ENCODE measurements around the gene PLEK.
A peak's percentile ranks its signal among the peaks of the same experiment; 100 is the strongest.

PLEK gene

DNA sequence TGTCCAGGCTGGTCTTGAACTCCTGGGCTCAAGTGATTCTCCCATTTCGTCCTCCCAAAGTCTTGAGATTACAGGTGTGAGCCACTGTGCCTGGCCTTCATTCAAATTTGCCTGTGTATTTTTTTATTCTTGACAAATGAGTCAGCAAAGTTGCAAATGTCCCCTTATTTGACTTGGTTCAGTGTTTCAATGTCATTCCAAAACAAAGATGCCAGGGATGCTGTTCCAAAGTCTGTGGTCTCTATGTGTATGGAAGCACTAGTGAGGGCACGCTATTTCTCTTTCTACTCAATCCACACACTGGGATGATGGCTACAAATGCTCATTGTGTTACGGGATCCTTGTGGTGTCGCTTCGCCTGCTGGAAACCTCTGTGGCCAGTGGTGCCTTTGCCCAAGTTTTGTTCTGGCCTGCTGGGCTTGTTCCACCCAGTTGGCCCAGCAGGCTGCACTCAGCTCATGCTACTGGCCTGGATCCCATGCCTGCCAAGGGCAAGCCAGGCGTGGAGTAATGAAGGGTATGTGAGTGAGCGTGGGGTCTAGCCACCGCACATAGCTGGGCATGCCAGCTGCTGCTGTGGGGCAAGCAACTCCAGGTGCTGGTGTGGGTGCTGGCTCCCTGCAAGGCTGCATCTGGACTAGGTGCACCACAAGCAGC, 66.4 kb downstream of the PLEK start:
- Histone ChIP-seq H3K79me2 (ENCODE audit: control insufficient read depth, low read length) (no peaks in the 10 kb centered on the region), H3K27ac (ENCODE audit: low read depth, low read length) (no peak overlapping the region), H3F3A (ENCODE audit: control insufficient read depth, insufficient read depth) (no peaks in the 10 kb centered on the region; the same call in 1 of the 2 replicates), H3K27me3 (ENCODE audit: control insufficient read depth, low read length) (no peaks in the 10 kb centered on the region), H3K9me2 (replicated peaks; ENCODE audit: control insufficient read depth, low read length) (no peaks in the 10 kb centered on the region), H3K4me2 (ENCODE audit: low read length) (no peak overlapping the region), H4K20me1 (ENCODE audit: control insufficient read depth, insufficient read depth, low read depth, low read length) (no peaks in the 10 kb centered on the region), H3K4me3 (ENCODE audit: low read length) (no peak overlapping the region), H3K4me1 (ENCODE audit: control insufficient read depth, low read length) (peaks cover 42% of the 10 kb centered on the region), H3K9me3 (ENCODE audit: control insufficient read depth, insufficient read depth, low read length) (peaks cover 11% of the 10 kb centered on the region; the same call in 1 of the 2 replicates), H3K36me3 (ENCODE audit: control insufficient read depth, low read length) (no peaks in the 10 kb centered on the region)
- no peak for TF ChIP-seq EZH2phosphoT487 (IDR thresholded peaks at IDR 0.05; ENCODE audit: borderline replicate concordance, low read length)
- TF ChIP-seq, protein P1, sequence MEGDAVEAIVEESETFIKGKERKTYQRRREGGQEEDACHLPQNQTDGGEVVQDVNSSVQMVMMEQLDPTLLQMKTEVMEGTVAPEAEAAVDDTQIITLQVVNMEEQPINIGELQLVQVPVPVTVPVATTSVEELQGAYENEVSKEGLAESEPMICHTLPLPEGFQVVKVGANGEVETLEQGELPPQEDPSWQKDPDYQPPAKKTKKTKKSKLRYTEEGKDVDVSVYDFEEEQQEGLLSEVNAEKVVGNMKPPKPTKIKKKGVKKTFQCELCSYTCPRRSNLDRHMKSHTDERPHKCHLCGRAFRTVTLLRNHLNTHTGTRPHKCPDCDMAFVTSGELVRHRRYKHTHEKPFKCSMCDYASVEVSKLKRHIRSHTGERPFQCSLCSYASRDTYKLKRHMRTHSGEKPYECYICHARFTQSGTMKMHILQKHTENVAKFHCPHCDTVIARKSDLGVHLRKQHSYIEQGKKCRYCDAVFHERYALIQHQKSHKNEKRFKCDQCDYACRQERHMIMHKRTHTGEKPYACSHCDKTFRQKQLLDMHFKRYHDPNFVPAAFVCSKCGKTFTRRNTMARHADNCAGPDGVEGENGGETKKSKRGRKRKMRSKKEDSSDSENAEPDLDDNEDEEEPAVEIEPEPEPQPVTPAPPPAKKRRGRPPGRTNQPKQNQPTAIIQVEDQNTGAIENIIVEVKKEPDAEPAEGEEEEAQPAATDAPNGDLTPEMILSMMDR (IDR thresholded peaks at IDR 0.05; ENCODE audit: low read depth, low read length, poor library complexity, severe bottlenecking) = no peak

DNA sequence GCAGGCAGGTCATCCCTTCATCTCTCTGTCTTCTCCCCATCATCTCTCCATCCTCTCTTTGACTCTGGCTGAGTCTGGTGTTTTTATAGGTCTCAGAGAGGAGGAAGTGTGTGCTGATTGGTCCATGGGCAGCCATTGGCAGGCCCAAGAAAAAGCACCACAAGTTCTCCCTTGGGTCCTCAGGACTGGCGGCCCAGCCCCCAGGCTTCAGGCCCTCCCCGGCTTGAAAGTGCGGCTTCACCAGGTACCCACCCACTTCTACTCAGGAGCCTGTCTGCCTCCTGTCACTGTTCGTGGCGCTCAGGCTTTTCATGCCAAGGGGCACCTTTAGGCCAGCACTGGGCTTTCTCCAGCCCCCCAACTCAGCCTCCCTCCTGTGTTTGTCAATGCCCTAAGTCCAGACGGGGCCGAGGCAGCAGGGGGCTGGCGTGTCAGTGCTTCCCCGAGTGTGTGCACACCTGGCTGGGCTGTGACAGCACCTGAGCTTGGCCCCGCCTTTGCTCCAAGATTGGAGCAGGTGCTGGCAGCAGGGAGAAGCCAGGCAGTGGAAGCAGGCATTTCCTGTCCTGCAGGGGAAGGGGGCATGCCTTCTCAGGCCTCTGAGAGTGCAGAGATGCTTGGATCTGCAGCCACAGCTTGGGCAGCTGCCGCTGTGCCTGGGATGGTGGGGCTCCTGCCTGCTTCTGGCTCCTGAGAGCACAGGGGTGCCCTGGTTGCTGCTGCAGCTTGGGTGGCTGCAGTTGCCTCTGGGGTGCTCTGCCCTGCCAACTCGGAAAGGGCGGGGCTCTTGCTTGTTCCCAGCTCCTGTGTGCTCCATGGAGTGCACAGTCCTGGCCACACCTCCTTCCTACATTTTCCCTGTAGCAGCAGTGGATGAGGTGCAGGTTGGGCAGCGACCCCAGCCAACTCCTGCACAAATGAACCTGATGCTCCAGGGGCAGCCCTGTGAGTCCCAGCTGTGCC, 67.9 kb downstream of the PLEK start:
- H3K27me3 ChIP-seq (ENCODE audit: control insufficient read depth, low read length) = no peaks in the 10 kb centered on the region
- H3K4me1 ChIP-seq (ENCODE audit: control insufficient read depth, low read length) = peaks cover 41% of the 10 kb centered on the region
- H3K36me3 ChIP-seq (ENCODE audit: control insufficient read depth, low read length) = no peaks in the 10 kb centered on the region
- H3K4me2 ChIP-seq (ENCODE audit: low read length) = no peak overlapping the region
- H4K20me1 ChIP-seq (ENCODE audit: control insufficient read depth, insufficient read depth, low read depth, low read length) = no peaks in the 10 kb centered on the region
- no peaks in the 10 kb centered on the region for H3K79me2 ChIP-seq (ENCODE audit: control insufficient read depth, low read length)
- H3K4me3 ChIP-seq (ENCODE audit: low read length) = no peak overlapping the region
- H3K9me2 ChIP-seq (replicated peaks; ENCODE audit: control insufficient read depth, low read length) = no peaks in the 10 kb centered on the region
- H3K27ac ChIP-seq (ENCODE audit: low read depth, low read length) = no peak overlapping the region
- peaks cover 11% of the 10 kb centered on the region; the same call in 1 of the 2 replicates for H3K9me3 ChIP-seq (ENCODE audit: control insufficient read depth, insufficient read depth, low read length)
- H3F3A ChIP-seq (ENCODE audit: control insufficient read depth, insufficient read depth) = no peaks in the 10 kb centered on the region; the same call in 1 of the 2 replicates
- TF ChIP-seq, protein P1 (IDR thresholded peaks at IDR 0.05; ENCODE audit: low read depth, low read length, poor library complexity, severe bottlenecking) = no peak
- no peak for TF ChIP-seq EZH2phosphoT487 (IDR thresholded peaks at IDR 0.05; ENCODE audit: borderline replicate concordance, low read length)

DNA sequence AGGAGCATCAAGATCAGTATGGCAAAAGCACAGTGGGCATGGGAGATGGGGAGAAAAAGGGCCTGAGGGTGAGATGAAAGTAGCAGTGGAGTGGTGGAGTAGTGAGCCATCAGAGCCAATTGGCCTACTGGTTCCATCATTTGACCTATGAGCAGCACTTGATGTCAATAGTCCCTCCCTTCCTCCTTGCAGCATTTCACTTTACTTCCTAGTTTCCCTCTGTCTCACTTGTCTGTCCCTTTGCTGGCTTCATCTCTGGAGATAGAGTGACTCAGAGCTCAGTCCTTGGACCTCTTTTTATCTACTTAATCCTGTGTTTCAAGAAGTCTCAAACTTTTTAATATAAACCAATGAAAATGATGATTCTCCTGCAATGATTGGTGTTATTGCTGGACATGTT, 69.9 kb downstream of the PLEK start:
- Histone ChIP-seq H3K4me1 (ENCODE audit: control insufficient read depth, low read length) (peaks cover 52% of the 10 kb centered on the region), H3K4me2 (ENCODE audit: low read length) (peak overlapping the region; percentile 49; the same call in 1 of the 2 replicates)

More for the DNA sequence above, 69.9 kb downstream of the PLEK start:
- peaks cover 14% of the 10 kb centered on the region for H3F3A ChIP-seq (ENCODE audit: control insufficient read depth, insufficient read depth)
- H3K9me3 ChIP-seq (ENCODE audit: control insufficient read depth, insufficient read depth, low read length) = peaks cover 11% of the 10 kb centered on the region; the same call in 1 of the 2 replicates
- H3K27me3 ChIP-seq (ENCODE audit: control insufficient read depth, low read length) = no peaks in the 10 kb centered on the region
- H3K4me3 ChIP-seq (ENCODE audit: low read length) = no peak overlapping the region
- no peak for TF ChIP-seq EZH2phosphoT487 (IDR thresholded peaks at IDR 0.05; ENCODE audit: borderline replicate concordance, low read length)
- TF ChIP-seq, protein P1 (IDR thresholded peaks at IDR 0.05; ENCODE audit: low read depth, low read length, poor library complexity, severe bottlenecking) = no peak
- no peaks in the 10 kb centered on the region for H3K79me2 ChIP-seq (ENCODE audit: control insufficient read depth, low read length)
- no peaks in the 10 kb centered on the region for H3K9me2 ChIP-seq (replicated peaks; ENCODE audit: control insufficient read depth, low read length)
- no peaks in the 10 kb centered on the region for H3K36me3 ChIP-seq (ENCODE audit: control insufficient read depth, low read length)
- no peaks in the 10 kb centered on the region for H4K20me1 ChIP-seq (ENCODE audit: control insufficient read depth, insufficient read depth, low read depth, low read length)
- H3K27ac ChIP-seq (ENCODE audit: low read depth, low read length) = peak overlapping the region; percentile 40; the same call in 1 of the 2 replicates
